Breast epithelium (tissue), 4 donors: ENCODE results near the gene TRPT1. TPM values are rescaled to one million over a fixed set of nuclear protein-coding genes. Genes with fewer than 3 reads are reported as not detected.

Experiments used
- DNase-seq, 2 donors: peaks; one replicate each; pipeline ENCODE4 v3.0.0-alpha.2; 2019; ENCODE audit warnings: low spot score in 2 of 2
- H3K27ac ChIP-seq, 2 donors: fragments of 200-600 bp; sonication (generic) in 1 of 2; one replicate each; pipeline ENCODE4 v1.5.1; 2016 to 2019; ENCODE audit warnings: mild to moderate bottlenecking in 1 of 2
- H3K27me3 ChIP-seq, 2 donors: fragments of 200-600 bp; sonication (generic) in 1 of 2; one replicate each; pipeline versions ENCODE4 v1.5.1 to v1.6.0; 2017 to 2019; ENCODE audit warnings: control low read depth in 1 of 2, mild to moderate bottlenecking in 1 of 2
- H3K36me3 ChIP-seq: fragments of 200-600 bp; one replicate; pipeline ENCODE4 v1.5.1; 2019
- H3K4me1 ChIP-seq, 2 donors: fragments of 200-600 bp; sonication (generic); one replicate each; pipeline ENCODE4 v1.5.1; 2016 to 2019; ENCODE audit warnings: control low read depth in 1 of 2
- H3K4me3 ChIP-seq, 3 donors: fragments of 200-600 bp; sonication (generic); 1 replicate in 2 of 3; 2 replicates in 1 of 3; pipeline ENCODE4 v1.5.1; 2016 to 2019; ENCODE audit warnings: mild to moderate bottlenecking in 3 of 3, moderate library complexity in 2 of 3
- H3K9me3 ChIP-seq, 2 donors: fragments of 200-600 bp; sonication (generic) in 1 of 2; one replicate each; pipeline ENCODE4 v1.5.1; 2016 to 2019; ENCODE audit warnings: control low read depth in 1 of 2
- POLR2A ChIP-seq: fragments of 450-650 bp; IDR thresholded peaks from one replicate; pipeline ENCODE4 v1.6.1; 2016; ENCODE audit warnings: antibody characterized with exemption, mild to moderate bottlenecking, moderate library complexity
- POLR2AphosphoS5 ChIP-seq, 3 donors: sonication (generic); formaldehyde crosslinking; IDR thresholded peaks; one replicate each; pipeline ENCODE4 v1.6.1; 2017; ENCODE audit warnings: antibody characterized with exemption in 3 of 3
- intact Hi-C: fragments of 100-400 bp; cut with DNase I; formaldehyde crosslinking; loops from one replicate; pipeline ENCODE4 v1.15.1; 2023; ENCODE audit warnings: low total_unique reads
- total RNA-seq, 3 donors: library from RNA; depleted of rRNA; stranded (reverse); fragments of >200 nt; gene quantifications; one replicate each; pipeline ENCODE4 v1.1.0, GENCODE V29; 2016
- TF ChIP-seq, protein P1 (sequence below), 3 donors: fragments of 450-650 bp; IDR thresholded peaks; one replicate each; pipeline ENCODE4 v1.5.1; 2016 to 2017; ENCODE audit warnings: antibody characterized with exemption in 3 of 3, mild to moderate bottlenecking in 3 of 3, moderate library complexity in 3 of 3

TRPT1 gene
- total RNA-seq, 3 donors from 2014 or later = 42.9 to 54.1 (median 51.1) TPM

GRCh38 chr11:64252003-64252872 lies 26.3 kb upstream of the TRPT1 start:
- H3K4me3 ChIP-seq = peak overlapping the region; percentile 73 to 84 (median 75)
- H3K9me3 ChIP-seq = no peaks in the 10 kb centered on the region
- H3K27ac ChIP-seq = peak overlapping the region in 1 of 2 donors; percentile 57
- H3K36me3 ChIP-seq = no peaks in the 10 kb centered on the region
- no peak for DNase-seq
- peaks cover 9 to 14% of the 10 kb centered on the region in 2 donors for H3K4me1 ChIP-seq
- no peak for TF ChIP-seq POLR2AphosphoS5 (IDR thresholded peaks at IDR 0.05)
- TF ChIP-seq, protein P1, sequence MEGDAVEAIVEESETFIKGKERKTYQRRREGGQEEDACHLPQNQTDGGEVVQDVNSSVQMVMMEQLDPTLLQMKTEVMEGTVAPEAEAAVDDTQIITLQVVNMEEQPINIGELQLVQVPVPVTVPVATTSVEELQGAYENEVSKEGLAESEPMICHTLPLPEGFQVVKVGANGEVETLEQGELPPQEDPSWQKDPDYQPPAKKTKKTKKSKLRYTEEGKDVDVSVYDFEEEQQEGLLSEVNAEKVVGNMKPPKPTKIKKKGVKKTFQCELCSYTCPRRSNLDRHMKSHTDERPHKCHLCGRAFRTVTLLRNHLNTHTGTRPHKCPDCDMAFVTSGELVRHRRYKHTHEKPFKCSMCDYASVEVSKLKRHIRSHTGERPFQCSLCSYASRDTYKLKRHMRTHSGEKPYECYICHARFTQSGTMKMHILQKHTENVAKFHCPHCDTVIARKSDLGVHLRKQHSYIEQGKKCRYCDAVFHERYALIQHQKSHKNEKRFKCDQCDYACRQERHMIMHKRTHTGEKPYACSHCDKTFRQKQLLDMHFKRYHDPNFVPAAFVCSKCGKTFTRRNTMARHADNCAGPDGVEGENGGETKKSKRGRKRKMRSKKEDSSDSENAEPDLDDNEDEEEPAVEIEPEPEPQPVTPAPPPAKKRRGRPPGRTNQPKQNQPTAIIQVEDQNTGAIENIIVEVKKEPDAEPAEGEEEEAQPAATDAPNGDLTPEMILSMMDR (IDR thresholded peaks at IDR 0.05) = peak in 1 of 3 donors; percentile 27
- no peak for TF ChIP-seq POLR2A
- H3K27me3 ChIP-seq = no peaks in the 10 kb centered on the region
- intact Hi-C loops = no loop called here

DNA sequence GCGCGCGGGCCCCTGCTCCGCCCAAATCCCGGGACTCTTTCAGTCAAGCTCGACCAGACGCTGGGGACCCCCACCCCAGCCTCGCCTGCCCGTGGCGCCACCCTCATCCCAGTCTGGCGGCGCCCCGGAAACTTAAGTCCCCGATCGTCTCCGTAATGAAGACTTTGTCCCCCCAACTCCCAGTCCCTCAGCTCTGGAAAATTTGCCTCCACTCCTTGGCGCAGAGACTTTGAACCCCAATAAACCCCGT lies 25.7 kb upstream of the TRPT1 start:
- Histone ChIP-seq H3K4me1 (peaks cover 9 to 14% of the 10 kb centered on the region in 2 donors), H3K36me3 (no peaks in the 10 kb centered on the region), H3K27me3 (no peaks in the 10 kb centered on the region), H3K9me3 (no peaks in the 10 kb centered on the region), H3K4me3 (peak overlapping the region; percentile 73 to 84 (median 75)), H3K27ac (peak overlapping the region; percentile 57 to 70)
- intact Hi-C loops = no loop called here
- no peak for TF ChIP-seq POLR2A
- TF ChIP-seq POLR2AphosphoS5 (IDR thresholded peaks at IDR 0.05) = no peak
- TF ChIP-seq, protein P1 (IDR thresholded peaks at IDR 0.05) = no peak
- no peak for DNase-seq

- Histone ChIP-seq H3K4me1 (peaks cover 9 to 14% of the 10 kb centered on the region in 2 donors), H3K27ac (peak within 1 kb of the TSS; percentile 57 to 70), H3K27me3 (no peaks in the 10 kb centered on the region), H3K9me3 (no peaks in the 10 kb centered on the region), H3K36me3 (no peaks in the 10 kb centered on the region), H3K4me3 (peak within 1 kb of the TSS; percentile 73 to 84 (median 75))
- intact Hi-C loops = no loop called here
- DNase-seq = no peak
- TF ChIP-seq, protein P1 (IDR thresholded peaks at IDR 0.05) = peak; percentile 71 to 90 (median 72)
- TF ChIP-seq POLR2A = no peak
These were observed 25.2 kb upstream of the TRPT1 start, which contains the start of gene PLCB3 for GRCh38 chr11:64251016-64251752. PLCB3 (plus strand) TSS chr11:64251530; CDS start chr11:64251650, 120 bp downstream.

DNA sequence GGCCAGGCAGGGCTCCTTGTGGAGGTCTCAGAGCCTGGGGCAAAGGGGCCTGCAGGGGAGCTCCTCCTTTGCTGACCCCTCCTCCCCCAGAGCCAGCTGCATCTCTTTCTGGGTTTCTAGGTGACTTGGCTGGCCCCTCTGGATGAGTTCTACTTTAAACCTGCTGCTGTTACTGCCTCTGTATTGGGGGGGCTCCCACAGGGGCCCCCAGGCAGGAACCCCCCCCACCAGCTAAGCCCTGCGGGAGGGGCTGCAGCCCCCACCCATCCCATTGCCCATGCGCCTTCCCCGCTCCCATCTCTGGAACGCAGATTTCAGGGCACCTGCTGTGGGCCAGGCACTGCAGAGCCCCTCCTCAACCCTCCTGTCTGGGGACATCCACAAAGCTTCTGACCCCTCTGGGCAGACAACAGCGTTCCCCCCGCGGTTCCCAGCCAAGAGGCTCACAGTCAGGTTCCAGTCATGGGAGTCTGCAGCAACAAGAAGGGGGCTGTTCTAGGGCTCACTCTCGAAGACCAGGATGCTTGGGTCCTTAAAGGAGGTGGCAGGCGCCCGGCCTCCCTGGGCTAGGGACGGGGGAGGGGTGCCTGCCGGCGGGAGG lies 24.5 kb upstream of the TRPT1 start:
- DNase-seq = no peak
- Histone ChIP-seq H3K27ac (no peak overlapping the region), H3K4me1 (peaks cover 13 to 14% of the 10 kb centered on the region in 2 donors), H3K27me3 (no peaks in the 10 kb centered on the region), H3K36me3 (no peaks in the 10 kb centered on the region), H3K9me3 (no peaks in the 10 kb centered on the region), H3K4me3 (peak overlapping the region; percentile 73 to 84 (median 75))
- intact Hi-C loops = no loop called here
- TF ChIP-seq, protein P1 (IDR thresholded peaks at IDR 0.05) = no peak
- TF ChIP-seq POLR2AphosphoS5 (IDR thresholded peaks at IDR 0.05) = no peak
